Activated naive CD4-positive, alpha-beta T cell treated with anti-CD3 and anti-CD28 coated beads, Interleukin-2, amount 10 ng/mL, durations not matched to agents 7 days and 5 days (primary cell): ENCODE results near the gene KDM2A.

Experiments
- CTCF ChIA-PET: fragments of 350-600 bp; sonication (Branson Sonifier 250); formaldehyde crosslinking; loops from one replicate; lab custom pipeline; 2021; ENCODE audit warnings: antibody characterized with exemption; lab: Charles Lee
- DNase-seq: peaks from one replicate; pipeline ENCODE4 v3.0.0-alpha.2; 2020
- H3K27ac Mint-ChIP-seq: one replicate; pipeline ENCODE4 v1.8.0; 2021; ENCODE audit warnings: mild to moderate bottlenecking, moderate library complexity, mixed read lengths
- H3K27me3 Mint-ChIP-seq: one replicate; pipeline ENCODE4 v1.8.0; 2021; ENCODE audit warnings: mild to moderate bottlenecking, mixed read lengths
- H3K36me3 Mint-ChIP-seq: one replicate; pipeline ENCODE4 v1.8.0; 2021; ENCODE audit warnings: mixed read lengths
- H3K4me1 Mint-ChIP-seq: one replicate; pipeline ENCODE4 v1.8.0; 2021; ENCODE audit warnings: mixed read lengths
- H3K4me3 Mint-ChIP-seq: one replicate; pipeline ENCODE4 v1.8.0; 2021; ENCODE audit warnings: mild to moderate bottlenecking, moderate library complexity, mixed read lengths
- H3K9me3 Mint-ChIP-seq: one replicate; pipeline ENCODE4 v1.8.0; 2021; ENCODE audit warnings: mixed read lengths

The KDM2A gene

GRCh38 chr11:67099831-67100324 is 19.2 kb upstream of the KDM2A start:
- peaks cover 15% of the 10 kb centered on the region for H3K27me3 Mint-ChIP-seq
- no peaks in the 10 kb centered on the region for H3K9me3 Mint-ChIP-seq
- peak overlapping the region; percentile 83 for H3K27ac Mint-ChIP-seq
- peaks cover 31% of the 10 kb centered on the region for H3K4me1 Mint-ChIP-seq
- CTCF ChIA-PET: interaction anchor here (1.3 kb wide), 2 partner anchors 9 to 11 kb away, joined by 3 read pairs; no protein-coding TSS in a partner anchor
- no peak for DNase-seq
- peaks cover 3% of the 10 kb centered on the region for H3K36me3 Mint-ChIP-seq
- no peak overlapping the region for H3K4me3 Mint-ChIP-seq

GRCh38 chr11:67102664-67103063 is 16.4 kb upstream of the KDM2A start:
- H3K27ac Mint-ChIP-seq: no peak overlapping the region
- peaks cover 34% of the 10 kb centered on the region for H3K4me1 Mint-ChIP-seq
- CTCF ChIA-PET: interaction anchor here (1.1 to 1.2 kb wide), 2 partner anchors 10 to 20 kb away, joined by 3 to 5 read pairs; no protein-coding TSS in a partner anchor
- DNase-seq: no peak
- peaks cover 3% of the 10 kb centered on the region for H3K36me3 Mint-ChIP-seq
- peaks cover 3% of the 10 kb centered on the region for H3K27me3 Mint-ChIP-seq
- no peak overlapping the region for H3K4me3 Mint-ChIP-seq
- no peaks in the 10 kb centered on the region for H3K9me3 Mint-ChIP-seq

DNA sequence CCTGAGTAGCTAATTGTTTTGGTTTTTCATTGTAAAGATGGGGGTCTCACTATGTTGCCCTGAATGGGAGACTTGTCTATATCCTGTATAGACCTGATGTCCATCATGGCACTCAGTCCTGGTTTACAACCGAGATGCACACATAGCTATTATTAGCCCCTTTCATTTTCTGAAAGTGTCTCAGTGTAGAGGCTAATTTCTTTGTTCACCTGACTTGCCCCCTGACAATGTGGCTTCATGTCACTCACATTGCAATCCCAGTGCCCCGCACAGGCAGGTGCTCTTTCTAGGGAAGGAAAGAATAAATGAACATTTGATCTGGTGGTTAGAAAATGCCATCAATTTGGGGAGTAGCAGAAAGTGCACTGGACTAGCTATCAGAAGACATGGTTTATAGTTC is 13.1 kb upstream of the KDM2A start:
- H3K27ac Mint-ChIP-seq: peak overlapping the region; percentile 62
- H3K4me1 Mint-ChIP-seq: peaks cover 21% of the 10 kb centered on the region
- H3K4me3 Mint-ChIP-seq: no peak overlapping the region
- no peaks in the 10 kb centered on the region for H3K9me3 Mint-ChIP-seq
- CTCF ChIA-PET: no interaction called here
- H3K36me3 Mint-ChIP-seq: peaks cover 3% of the 10 kb centered on the region
- H3K27me3 Mint-ChIP-seq: peaks cover 21% of the 10 kb centered on the region
- DNase-seq: no peak

DNA sequence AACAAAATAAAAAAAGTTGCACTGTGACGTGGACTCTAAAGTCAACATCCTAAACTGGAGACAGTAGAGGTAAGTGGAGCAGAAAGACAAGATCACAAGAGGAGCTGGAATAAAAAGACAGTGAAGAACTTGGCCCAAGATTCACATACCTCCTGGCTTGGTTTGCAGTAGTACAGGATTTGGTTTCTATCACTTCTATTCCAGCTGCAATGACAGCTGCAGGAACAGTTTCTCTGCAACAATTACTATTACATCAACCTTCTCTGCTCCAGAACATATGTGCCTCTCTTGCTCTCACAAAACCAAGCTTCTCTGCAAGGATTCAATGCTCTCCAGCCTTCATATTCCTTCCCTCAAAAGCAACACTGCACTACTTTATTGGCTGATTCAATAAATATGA is 7.8 kb upstream of the KDM2A start:
- no peak overlapping the region for H3K4me3 Mint-ChIP-seq
- no peak overlapping the region for H3K27ac Mint-ChIP-seq
- H3K36me3 Mint-ChIP-seq: no peaks in the 10 kb centered on the region
- peaks cover 44% of the 10 kb centered on the region for H3K27me3 Mint-ChIP-seq
- DNase-seq: no peak
- no peaks in the 10 kb centered on the region for H3K9me3 Mint-ChIP-seq
- H3K4me1 Mint-ChIP-seq: peaks cover 11% of the 10 kb centered on the region
- CTCF ChIA-PET: interaction anchor here (1.2 kb wide), 1 partner anchor 12 kb away, joined by 3 read pairs; no protein-coding TSS in a partner anchor

GRCh38 chr11:67113231-67113721 is 5.8 kb upstream of the KDM2A start:
- CTCF ChIA-PET: interaction anchor here (0.8 kb wide), 1 partner anchor 10 kb away, joined by 3 read pairs; no protein-coding TSS in a partner anchor
- Mint-ChIP-seq H3K9me3 (no peaks in the 10 kb centered on the region), H3K27ac (peak overlapping the region; percentile 19)

GRCh38 chr11:67114275-67114896 is 4.7 kb upstream of the KDM2A start:
- peaks cover 17% of the 10 kb centered on the region for H3K4me1 Mint-ChIP-seq
- CTCF ChIA-PET: no interaction called here
- H3K36me3 Mint-ChIP-seq: no peaks in the 10 kb centered on the region
- DNase-seq: no peak
- no peak overlapping the region for H3K27ac Mint-ChIP-seq
- no peaks in the 10 kb centered on the region for H3K9me3 Mint-ChIP-seq
- H3K27me3 Mint-ChIP-seq: peaks cover 36% of the 10 kb centered on the region
- H3K4me3 Mint-ChIP-seq: no peak overlapping the region

More at GRCh38 chr11:67113231-67113721, 5.8 kb upstream of the KDM2A start:
- H3K4me3 Mint-ChIP-seq: no peak overlapping the region
- peak; percentile 35 for DNase-seq
- H3K4me1 Mint-ChIP-seq: peaks cover 17% of the 10 kb centered on the region
- no peaks in the 10 kb centered on the region for H3K36me3 Mint-ChIP-seq
- peaks cover 42% of the 10 kb centered on the region for H3K27me3 Mint-ChIP-seq

GRCh38 chr11:67116758-67117105 is 2.3 kb upstream of the KDM2A start:
- H3K27me3 Mint-ChIP-seq: peaks cover 25% of the 10 kb centered on the region
- H3K36me3 Mint-ChIP-seq: peaks cover 16% of the 10 kb centered on the region
- H3K9me3 Mint-ChIP-seq: no peaks in the 10 kb centered on the region
- H3K4me3 Mint-ChIP-seq: no peak overlapping the region
- CTCF ChIA-PET: interaction anchor here (1.3 to 1.4 kb wide), 2 partner anchors 35 to 36 kb away, joined by 5 read pairs; no protein-coding TSS in a partner anchor
- H3K27ac Mint-ChIP-seq: peak overlapping the region; percentile 91
- peaks cover 25% of the 10 kb centered on the region for H3K4me1 Mint-ChIP-seq
- DNase-seq: no peak

- no peaks in the 10 kb centered on the region for H3K9me3 Mint-ChIP-seq
- peak overlapping the region; percentile 76 for H3K4me3 Mint-ChIP-seq
- CTCF ChIA-PET: interaction anchor here (1.3 to 1.4 kb wide), 2 partner anchors 35 to 36 kb away, joined by 5 read pairs; no protein-coding TSS in a partner anchor
- H3K36me3 Mint-ChIP-seq: peaks cover 17% of the 10 kb centered on the region
- H3K27ac Mint-ChIP-seq: peak overlapping the region; percentile 91
- H3K27me3 Mint-ChIP-seq: peaks cover 25% of the 10 kb centered on the region
- H3K4me1 Mint-ChIP-seq: peaks cover 28% of the 10 kb centered on the region
- DNase-seq: no peak
Measured at GRCh38 chr11:67117176-67117575, 1.9 kb upstream of the KDM2A start.

GRCh38 chr11:67117672-67118180 is 1.3 kb upstream of the KDM2A start:
- Mint-ChIP-seq H3K4me1 (peaks cover 30% of the 10 kb centered on the region), H3K27me3 (peaks cover 25% of the 10 kb centered on the region), H3K9me3 (no peaks in the 10 kb centered on the region), H3K27ac (peak overlapping the region; percentile 91), H3K36me3 (peaks cover 17% of the 10 kb centered on the region), H3K4me3 (peak overlapping the region; percentile 76)
- peak; percentile 56 for DNase-seq
- CTCF ChIA-PET: interaction anchor here (1.3 to 1.4 kb wide), 2 partner anchors 36 to 37 kb away, joined by 5 read pairs; no protein-coding TSS in a partner anchor

DNA sequence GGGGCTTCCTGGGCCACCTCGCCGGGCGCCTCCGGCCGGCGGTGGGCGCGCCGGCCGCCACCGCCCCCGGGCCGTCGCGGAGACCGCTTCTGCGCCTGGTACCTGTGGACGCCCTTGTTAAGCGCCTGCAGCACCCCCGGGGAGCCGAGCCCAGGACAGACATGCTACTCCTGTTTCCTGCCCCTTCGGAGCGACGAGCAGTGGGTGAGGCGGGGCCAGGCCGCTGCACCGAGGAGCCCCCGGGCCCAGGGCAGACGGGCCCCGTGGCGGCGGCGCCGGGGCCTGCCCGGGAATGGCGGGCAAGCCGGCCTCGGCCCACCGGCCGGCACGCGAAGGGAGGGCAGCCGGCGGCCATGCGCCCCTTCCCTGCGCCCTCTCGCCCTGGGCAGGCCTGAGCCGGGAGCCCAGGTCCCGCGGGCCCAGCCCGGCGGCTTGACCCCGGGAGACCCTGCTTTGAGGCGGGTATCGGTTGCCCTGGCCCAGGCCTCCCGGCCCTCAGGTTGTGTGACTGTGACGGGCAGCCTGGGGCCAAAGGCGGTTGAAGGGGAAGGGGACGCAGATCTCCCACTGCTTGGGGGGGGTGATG is 789 bp upstream of the KDM2A start:
- Mint-ChIP-seq H3K27ac (peak overlapping the region; percentile 87), H3K4me3 (peak overlapping the region; percentile 76), H3K27me3 (peaks cover 23% of the 10 kb centered on the region), H3K36me3 (peaks cover 21% of the 10 kb centered on the region), H3K4me1 (peaks cover 28% of the 10 kb centered on the region), H3K9me3 (no peaks in the 10 kb centered on the region)
- peak; percentile 73 for DNase-seq
- CTCF ChIA-PET: interaction anchor here (1.4 to 1.6 kb wide), 2 partner anchors 37 to 51 kb away, joined by 4 to 5 read pairs; no protein-coding TSS in a partner anchor

DNA sequence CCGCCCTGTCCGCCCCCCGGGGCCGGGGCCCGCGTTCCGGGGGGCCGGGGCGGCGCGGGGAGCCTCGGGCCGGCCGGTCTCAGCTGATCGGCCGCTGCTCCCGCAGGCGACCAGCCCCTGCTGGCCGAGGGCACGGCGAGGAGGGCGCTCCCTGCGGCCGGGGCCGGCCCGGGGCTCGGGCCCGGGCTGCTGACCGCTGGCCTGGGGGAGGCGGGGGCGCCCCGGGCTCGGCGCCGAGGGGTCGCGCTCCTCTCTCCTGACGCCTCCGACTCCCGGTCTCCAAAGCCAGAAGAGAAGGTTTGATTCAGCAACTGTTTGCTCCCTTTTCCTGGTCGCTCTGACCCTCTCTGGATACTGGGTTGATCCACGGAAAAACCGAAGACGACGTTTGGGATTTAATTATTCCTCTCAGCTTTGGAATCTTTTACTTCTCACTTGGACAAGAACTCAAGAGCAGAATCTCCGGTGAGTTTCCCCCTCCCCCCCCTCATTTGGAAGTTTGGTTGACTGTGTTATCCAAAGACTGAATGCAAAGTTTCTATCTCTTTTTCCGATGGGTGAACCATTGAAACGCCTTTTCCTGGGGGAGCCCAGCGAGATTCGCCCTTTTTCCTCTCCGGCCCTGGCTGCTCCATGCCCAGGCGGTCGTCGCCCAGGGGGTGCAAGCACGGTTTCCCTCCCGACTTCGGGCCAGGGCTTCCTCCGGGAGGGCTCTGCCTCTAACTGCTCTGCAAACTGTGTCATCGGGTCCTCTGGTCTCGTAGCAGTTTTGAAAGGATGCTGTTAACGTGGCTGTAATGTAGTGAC is 725 bp downstream of the KDM2A start:
- H3K36me3 Mint-ChIP-seq: peaks cover 21% of the 10 kb centered on the region
- H3K9me3 Mint-ChIP-seq: no peaks in the 10 kb centered on the region
- DNase-seq: peak; percentile 45
- CTCF ChIA-PET: interaction anchor here (0.9 to 1.6 kb wide), 3 partner anchors 39 to 198 kb away, joined by 4 to 5 read pairs (median 4); no protein-coding TSS in a partner anchor
- H3K27me3 Mint-ChIP-seq: peaks cover 9% of the 10 kb centered on the region
- peaks cover 21% of the 10 kb centered on the region for H3K4me1 Mint-ChIP-seq
- peak overlapping the region; percentile 93 for H3K27ac Mint-ChIP-seq
- H3K4me3 Mint-ChIP-seq: peak overlapping the region; percentile 99

DNA sequence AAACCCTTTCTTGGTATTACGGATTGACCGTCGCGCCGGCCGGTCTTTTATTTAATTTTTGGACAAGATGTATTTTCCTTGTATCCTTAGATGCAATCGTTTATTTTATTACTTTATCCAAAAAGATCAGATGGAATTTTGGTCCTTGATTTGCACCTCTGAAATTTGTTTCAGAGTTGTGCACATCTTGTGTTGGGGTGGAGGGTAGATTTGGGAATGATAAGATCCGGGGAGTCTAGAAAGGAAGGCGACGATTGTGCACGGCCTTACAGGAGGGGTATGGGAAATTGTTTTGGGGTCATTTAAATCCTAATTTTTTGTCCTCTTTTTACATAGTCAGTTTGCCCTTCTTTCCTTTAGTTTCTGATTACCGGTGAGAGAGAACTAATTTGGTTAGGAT is 1.4 kb downstream of the KDM2A start:
- peak overlapping the region; percentile 99 for H3K4me3 Mint-ChIP-seq
- peak overlapping the region; percentile 93 for H3K27ac Mint-ChIP-seq
- CTCF ChIA-PET: no interaction called here
- no peaks in the 10 kb centered on the region for H3K9me3 Mint-ChIP-seq
- no peak for DNase-seq
- H3K27me3 Mint-ChIP-seq: peaks cover 2% of the 10 kb centered on the region
- peaks cover 24% of the 10 kb centered on the region for H3K36me3 Mint-ChIP-seq
- peaks cover 23% of the 10 kb centered on the region for H3K4me1 Mint-ChIP-seq

- CTCF ChIA-PET: interaction anchor here (1.2 kb wide), 1 partner anchor 119 kb away, joined by 5 read pairs; no protein-coding TSS in a partner anchor
- Mint-ChIP-seq H3K9me3 (no peaks in the 10 kb centered on the region), H3K27ac (peak overlapping the region; percentile 93), H3K4me1 (peaks cover 23% of the 10 kb centered on the region), H3K4me3 (peak overlapping the region; percentile 99), H3K36me3 (peaks cover 24% of the 10 kb centered on the region), H3K27me3 (no peaks in the 10 kb centered on the region)
- DNase-seq: peak; percentile 34
Measured at GRCh38 chr11:67120881-67121710, 2.0 kb downstream of the KDM2A start.
